HG02938 (cell line): ENCODE data around the gene CIB2.

Experiments used
- ATAC-seq: cut with Tn5 transposase; IDR thresholded peaks from one replicate; pipeline ENCODE4 v1.9.1; 2021; ENCODE audit warnings: mild to moderate bottlenecking, moderate library complexity; ENCODE audit not compliant: unreplicated experiment

CIB2 gene

GRCh38 chr15:78149805-78150751, 18.8 kb upstream of the CIB2 start:
- no peak for ATAC-seq

GRCh38 chr15:78149068-78149804, 18.0 kb upstream of the CIB2 start, which contains the start of gene IDH3A:
Gene IDH3A, plus strand, starts transcription at chr15:78149362. Its CDS starts 42 bp downstream, at chr15:78149404.
- ATAC-seq = peak; percentile 71

- ATAC-seq = no peak
Observed at GRCh38 chr15:78148392-78149067, 17.3 kb upstream of the CIB2 start.

- no peak for ATAC-seq
Observed at GRCh38 chr15:78147566-78147965, 16.3 kb upstream of the CIB2 start.

- no peak for ATAC-seq
Observed at GRCh38 chr15:78146425-78147154, 15.3 kb upstream of the CIB2 start.

- no peak for ATAC-seq
Observed at GRCh38 chr15:78142332-78142731, 11.1 kb upstream of the CIB2 start.

GRCh38 chr15:78140292-78140691, 9.0 kb upstream of the CIB2 start:
- no peak for ATAC-seq

GRCh38 chr15:78139578-78139977, 8.3 kb upstream of the CIB2 start:
- no peak for ATAC-seq

- ATAC-seq = no peak
Observed at GRCh38 chr15:78133801-78134200, 2.6 kb upstream of the CIB2 start.

GRCh38 chr15:78130466-78131294, 565 bp downstream of the CIB2 start:
- no peak for ATAC-seq

- ATAC-seq = no peak
Observed at GRCh38 chr15:78129751-78130287, 1.4 kb downstream of the CIB2 start.

GRCh38 chr15:78129077-78129750, 2.0 kb downstream of the CIB2 start:
- ATAC-seq = no peak

GRCh38 chr15:78127882-78128281, 3.4 kb downstream of the CIB2 start:
- no peak for ATAC-seq

- no peak for ATAC-seq
Observed at GRCh38 chr15:78125267-78125666, 6.0 kb downstream of the CIB2 start.

- ATAC-seq = no peak
Observed at GRCh38 chr15:78120523-78120922, 10.7 kb downstream of the CIB2 start.

- ATAC-seq = no peak
Observed at GRCh38 chr15:78112551-78112950, 18.7 kb downstream of the CIB2 start.

- ATAC-seq = no peak
Observed at GRCh38 chr15:78111788-78112187, 19.5 kb downstream of the CIB2 start.

GRCh38 chr15:78110916-78111475, 20.2 kb downstream of the CIB2 start:
- ATAC-seq = no peak

GRCh38 chr15:78110096-78110495, 21.1 kb downstream of the CIB2 start:
- ATAC-seq = no peak
